ENCODE results near the gene COLEC12.
A peak's percentile ranks its signal among the peaks of the same experiment; 100 is the strongest.

Gene COLEC12

DNA sequence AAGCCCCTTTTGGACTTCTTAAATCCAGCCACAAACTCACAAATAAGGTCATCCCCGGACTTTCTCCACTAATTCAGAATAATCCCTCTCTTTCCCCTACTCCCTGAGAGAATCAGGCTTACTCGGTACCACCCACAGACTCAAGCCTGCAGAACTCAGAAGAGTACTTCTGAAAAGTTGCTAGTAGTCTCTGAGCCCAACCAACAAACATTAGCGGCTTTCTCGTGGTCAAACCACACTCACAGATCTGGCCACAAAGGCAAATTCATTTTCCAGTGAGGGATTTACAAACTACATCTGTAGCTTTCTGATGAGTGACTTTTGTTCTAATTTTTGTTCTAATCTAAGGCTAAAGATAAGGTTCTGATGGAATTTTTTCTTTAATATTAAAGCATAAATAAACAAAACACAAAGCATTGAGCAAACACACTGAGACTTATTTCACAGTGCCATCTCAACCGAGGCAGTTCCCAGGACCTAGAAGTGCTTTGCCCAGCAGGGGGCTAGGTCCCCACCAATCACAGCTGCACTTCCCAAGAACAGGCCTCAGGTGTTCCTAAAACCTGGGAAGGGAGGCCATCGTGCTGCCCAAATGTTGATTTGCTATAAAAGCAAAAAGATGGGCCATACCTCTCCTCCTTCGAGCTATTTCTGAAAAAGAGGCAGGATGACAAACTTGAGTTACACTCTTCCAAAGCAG is 110.7 kb downstream of the COLEC12 start:
- DNase-seq (ENCODE audit: low read depth), result no peak

DNA sequence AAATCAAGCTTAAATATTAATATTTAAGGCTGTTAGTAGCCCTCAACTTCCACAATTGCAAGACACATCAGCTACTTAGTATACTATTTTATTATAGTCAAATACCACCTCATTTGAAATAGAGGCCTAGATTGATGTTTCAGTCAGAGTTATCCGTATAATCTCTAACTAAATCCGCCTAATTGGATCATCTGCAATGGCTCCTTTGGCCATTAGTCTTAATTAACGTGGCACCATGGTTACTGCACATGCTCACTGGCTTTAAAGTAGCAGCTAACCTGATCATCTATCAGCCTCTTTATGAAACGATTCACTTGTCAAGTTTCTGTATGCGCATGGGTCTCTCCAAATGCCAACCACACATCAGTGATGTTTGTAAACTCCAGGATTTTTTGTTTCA is 112.3 kb downstream of the COLEC12 start:
- no peak for DNase-seq (ENCODE audit: low read depth)

GRCh38 chr18:386994-387393 is 113.5 kb downstream of the COLEC12 start:
- DNase-seq (ENCODE audit: low read depth), result no peak

DNA sequence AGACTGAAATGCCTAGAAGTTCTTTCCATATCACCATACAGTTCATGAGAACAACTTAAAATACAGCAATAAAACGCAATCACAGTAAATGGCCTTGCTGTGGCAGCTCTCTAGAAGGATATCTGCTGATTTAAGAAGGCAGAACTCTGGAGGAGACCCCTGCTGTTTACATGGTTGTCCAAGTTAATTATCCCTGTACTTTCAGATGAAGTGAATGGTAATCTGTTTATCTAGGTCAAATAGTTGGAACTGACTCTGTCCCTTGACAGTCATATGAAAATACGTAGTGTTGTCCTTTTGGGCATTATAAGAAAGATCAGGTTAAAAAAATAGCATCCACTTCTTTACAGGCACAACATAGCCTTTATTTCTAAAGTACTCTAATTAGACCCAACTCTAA is 115.6 kb downstream of the COLEC12 start:
- DNase-seq (ENCODE audit: low read depth), result no peak

GRCh38 chr18:383135-383534 is 117.4 kb downstream of the COLEC12 start:
- no peak for DNase-seq (ENCODE audit: low read depth)

GRCh38 chr18:382423-382984 is 118.0 kb downstream of the COLEC12 start:
- no peak for DNase-seq (ENCODE audit: low read depth)

GRCh38 chr18:379681-380330 is 120.7 kb downstream of the COLEC12 start:
- DNase-seq (ENCODE audit: low read depth), result no peak

DNA sequence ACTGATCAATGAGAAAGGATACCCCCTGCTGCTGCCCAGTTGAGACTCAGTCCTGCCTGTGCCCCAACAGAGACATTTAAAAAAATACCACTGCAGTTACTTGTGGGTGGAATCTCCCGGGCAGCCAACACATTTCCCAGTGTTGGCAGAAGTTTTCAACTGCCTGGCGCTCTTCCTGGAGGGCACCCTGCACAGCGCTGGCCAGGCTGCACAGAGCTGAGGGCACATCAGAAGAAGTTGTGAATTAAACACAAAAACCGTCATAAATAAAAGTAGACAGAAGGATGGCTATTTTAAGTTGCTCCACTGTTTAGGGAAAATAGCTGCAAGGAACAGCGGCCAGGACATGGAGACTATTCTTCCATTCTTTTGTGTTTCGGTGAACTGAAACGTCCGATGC is 122.4 kb downstream of the COLEC12 start:
- no peak for DNase-seq (ENCODE audit: low read depth)

DNA sequence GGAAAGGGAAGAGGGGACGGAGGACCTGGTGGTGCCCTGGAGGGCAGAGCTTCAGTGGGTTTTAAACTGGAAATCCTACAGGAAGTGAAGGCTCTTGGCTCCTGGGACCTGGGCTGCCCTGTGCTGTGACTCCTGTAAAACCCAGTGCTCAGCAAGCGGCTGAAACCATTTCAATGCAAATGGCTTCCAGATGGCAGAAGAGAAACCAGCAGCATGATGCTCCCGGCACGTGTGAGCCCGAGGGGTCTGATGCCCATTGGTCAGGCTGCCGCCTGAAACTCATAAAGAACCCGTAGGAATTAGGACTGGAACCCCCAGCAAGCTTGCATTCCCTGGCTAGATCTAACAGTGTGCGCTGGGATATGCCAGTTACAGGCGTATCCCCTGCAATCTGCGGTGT is 123.4 kb downstream of the COLEC12 start:
- DNase-seq (ENCODE audit: low read depth), result no peak

DNA sequence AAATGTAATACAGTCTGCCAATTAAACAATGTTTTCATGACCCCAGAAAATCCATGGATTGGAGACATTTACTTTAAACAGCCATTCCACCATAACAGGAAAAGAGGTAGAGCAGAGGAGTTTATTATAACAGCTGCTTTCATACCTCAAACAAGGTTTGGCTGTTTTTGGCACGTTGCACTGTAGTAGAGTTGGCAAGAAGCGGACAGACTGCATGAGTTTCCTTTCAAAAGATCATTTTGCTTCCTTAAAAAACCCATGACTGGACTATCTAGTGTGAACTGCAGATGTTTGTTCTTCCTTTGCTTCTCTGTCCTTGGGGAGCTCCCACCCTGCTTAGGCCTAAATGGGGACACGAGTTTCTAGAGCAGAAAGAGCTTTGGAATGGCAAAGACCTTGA is 124.2 kb downstream of the COLEC12 start:
- DNase-seq (ENCODE audit: low read depth), result no peak

GRCh38 chr18:374721-375168 is 125.8 kb downstream of the COLEC12 start:
- DNase-seq (ENCODE audit: low read depth), result no peak

GRCh38 chr18:373780-374179 is 126.7 kb downstream of the COLEC12 start:
- DNase-seq (ENCODE audit: low read depth), result no peak

GRCh38 chr18:371609-371982 is 128.9 kb downstream of the COLEC12 start:
- no peak for DNase-seq (ENCODE audit: low read depth)

DNA sequence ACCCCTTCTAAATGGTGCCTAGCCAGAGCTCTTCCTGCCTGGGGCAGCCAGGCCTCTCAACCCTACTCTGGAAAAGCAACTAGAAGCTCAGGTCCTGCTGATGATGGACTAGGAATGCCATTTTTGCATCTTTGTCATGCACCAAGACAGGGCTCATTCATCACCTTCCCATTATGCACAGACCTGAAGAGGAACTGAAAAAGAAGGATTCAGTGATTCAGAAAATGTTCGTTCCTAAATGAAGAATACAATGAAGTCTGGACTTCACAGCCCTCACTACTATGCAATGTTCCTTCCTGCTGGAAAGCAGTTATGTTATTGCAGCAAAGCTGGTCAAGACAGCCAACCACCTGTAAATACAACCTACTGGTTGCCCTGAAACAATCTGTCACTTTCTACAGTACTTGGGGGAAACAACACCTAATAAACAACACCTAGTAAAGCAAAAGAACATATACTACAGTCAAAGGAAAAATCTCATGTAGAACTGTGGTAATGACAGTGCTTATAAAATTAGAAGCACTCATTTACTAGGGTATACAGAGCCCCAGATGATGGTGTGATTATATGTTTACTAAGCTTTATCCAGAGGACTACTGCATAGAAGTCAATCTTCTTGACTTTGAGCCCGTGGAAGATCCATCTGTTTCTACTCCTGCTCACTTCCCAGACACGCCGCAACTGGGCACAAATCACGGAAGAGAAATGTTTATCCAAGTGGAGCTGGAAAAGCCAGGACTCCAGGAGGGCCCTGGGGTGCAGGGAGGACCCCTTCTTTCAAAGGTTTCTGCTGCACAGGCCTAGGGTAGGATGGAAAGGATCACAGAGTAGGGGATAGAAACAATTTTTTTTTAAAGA is 129.5 kb downstream of the COLEC12 start:
- DNase-seq (ENCODE audit: low read depth), result no peak

DNA sequence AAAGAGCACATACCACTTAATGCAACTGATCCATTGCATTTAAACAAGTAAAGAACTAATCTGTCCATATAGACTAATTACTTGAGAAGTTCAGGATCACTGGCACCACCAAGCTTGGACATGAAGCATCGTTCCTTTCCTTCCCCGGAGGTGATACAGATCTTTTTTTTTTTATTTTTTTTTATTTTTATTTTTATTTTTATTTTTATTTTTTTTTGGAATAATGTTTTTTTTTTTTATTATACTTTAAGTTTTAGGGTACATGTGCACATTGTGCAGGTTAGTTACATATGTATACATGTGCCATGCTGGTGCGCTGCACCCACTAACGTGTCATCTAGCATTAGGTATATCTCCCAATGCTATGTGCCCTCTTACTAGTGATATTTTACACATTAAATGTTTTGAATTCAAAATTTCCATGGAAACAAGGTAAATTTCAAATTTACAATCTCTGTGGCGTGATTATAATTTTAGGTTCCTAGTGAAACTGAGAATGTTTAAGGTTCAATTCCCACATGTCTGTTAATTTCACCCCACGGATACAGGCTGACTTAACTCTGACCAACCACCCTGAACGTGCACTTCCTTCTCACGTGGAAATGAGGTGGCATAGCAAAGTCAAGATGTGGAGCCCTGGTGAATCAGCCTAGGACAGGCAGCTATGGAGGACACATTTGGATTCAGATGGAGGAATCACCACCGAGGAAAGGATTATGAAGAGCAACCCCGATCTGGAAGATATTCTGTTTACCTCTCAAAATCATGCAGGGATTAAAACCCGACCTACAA is 131.1 kb downstream of the COLEC12 start:
- DNase-seq (ENCODE audit: low read depth), result no peak

DNA sequence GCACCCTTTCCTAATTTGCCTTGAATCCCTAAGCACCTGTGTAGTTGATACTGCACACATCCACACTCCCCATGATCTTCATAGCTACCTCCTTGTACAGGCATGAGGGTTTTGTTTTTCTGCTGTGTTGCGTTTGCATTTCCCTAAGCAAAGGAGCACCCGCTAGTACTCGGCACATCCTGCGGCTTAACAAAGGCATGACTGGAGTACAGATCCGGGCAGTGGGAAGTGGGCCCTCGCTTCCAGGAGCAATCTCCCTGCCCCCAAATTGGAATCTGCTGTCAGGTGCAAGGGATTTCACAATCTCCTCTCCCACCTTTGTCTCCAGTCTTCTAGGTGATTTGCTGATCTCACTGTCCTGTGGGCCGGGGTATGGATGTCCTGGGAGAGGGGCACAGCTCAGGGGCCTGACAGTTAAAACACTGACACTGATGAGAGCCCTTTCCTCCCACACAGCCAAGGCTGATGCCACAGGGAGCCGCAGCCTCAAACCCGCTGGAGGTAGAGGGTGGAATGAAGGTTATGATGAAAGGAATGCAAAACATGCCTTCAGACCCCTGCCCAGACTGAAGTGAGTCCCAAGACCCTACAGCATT is 133.9 kb downstream of the COLEC12 start:
- DNase-seq (ENCODE audit: low read depth), result no peak

GRCh38 chr18:365651-366050 is 134.8 kb downstream of the COLEC12 start:
- DNase-seq (ENCODE audit: low read depth), result no peak

GRCh38 chr18:364256-364826 is 136.2 kb downstream of the COLEC12 start:
- DNase-seq (ENCODE audit: low read depth), result no peak

GRCh38 chr18:363301-364085 is 137.0 kb downstream of the COLEC12 start:
- DNase-seq (ENCODE audit: low read depth), result peak; percentile 74
